ENCODE data around the gene TAGAP.

The TAGAP gene

GRCh38 chr6:159068904-159069578, 24.2 kb upstream of the TAGAP start (continued):
- TF ChIP-seq CREB5 (CRISPR knock-in tag; IDR thresholded peaks at IDR 0.05; ENCODE audit: low read depth) (no peak), ZNF70 (CRISPR knock-in tag; IDR thresholded peaks at IDR 0.05) (no peak)

- ATAC-seq, result no peak
- no peak for TF ChIP-seq PPARA (CRISPR knock-in tag; IDR thresholded peaks at IDR 0.05; ENCODE audit: borderline replicate concordance)
- no peak for TF ChIP-seq ISL1 (CRISPR knock-in tag; IDR thresholded peaks at IDR 0.05)
- TF ChIP-seq CREB5 (CRISPR knock-in tag; IDR thresholded peaks at IDR 0.05; ENCODE audit: low read depth), result no peak
- TF ChIP-seq POU6F1 (CRISPR knock-in tag; IDR thresholded peaks at IDR 0.05; ENCODE audit: borderline replicate concordance, low read depth), result no peak
- TF ChIP-seq GLIS3 (CRISPR knock-in tag; IDR thresholded peaks at IDR 0.05), result no peak
- TF ChIP-seq SNAI2 (CRISPR knock-in tag; IDR thresholded peaks at IDR 0.05), result no peak
- TF ChIP-seq PATZ1 (CRISPR knock-in tag; IDR thresholded peaks at IDR 0.05; ENCODE audit: borderline replicate concordance), result no peak
- TF ChIP-seq, protein P1, sequence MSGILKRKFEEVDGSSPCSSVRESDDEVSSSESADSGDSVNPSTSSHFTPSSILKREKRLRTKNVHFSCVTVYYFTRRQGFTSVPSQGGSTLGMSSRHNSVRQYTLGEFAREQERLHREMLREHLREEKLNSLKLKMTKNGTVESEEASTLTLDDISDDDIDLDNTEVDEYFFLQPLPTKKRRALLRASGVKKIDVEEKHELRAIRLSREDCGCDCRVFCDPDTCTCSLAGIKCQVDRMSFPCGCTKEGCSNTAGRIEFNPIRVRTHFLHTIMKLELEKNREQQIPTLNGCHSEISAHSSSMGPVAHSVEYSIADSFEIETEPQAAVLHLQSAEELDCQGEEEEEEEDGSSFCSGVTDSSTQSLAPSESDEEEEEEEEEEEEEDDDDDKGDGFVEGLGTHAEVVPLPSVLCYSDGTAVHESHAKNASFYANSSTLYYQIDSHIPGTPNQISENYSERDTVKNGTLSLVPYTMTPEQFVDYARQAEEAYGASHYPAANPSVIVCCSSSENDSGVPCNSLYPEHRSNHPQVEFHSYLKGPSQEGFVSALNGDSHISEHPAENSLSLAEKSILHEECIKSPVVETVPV (CRISPR knock-in tag; IDR thresholded peaks at IDR 0.05), result no peak
- TF ChIP-seq ZFP30 (CRISPR knock-in tag; IDR thresholded peaks at IDR 0.05), result no peak
- TF ChIP-seq ARNTL (CRISPR knock-in tag; IDR thresholded peaks at IDR 0.05; ENCODE audit: borderline replicate concordance, low read depth), result no peak
- no peak for TF ChIP-seq ZC3H10 (CRISPR knock-in tag; IDR thresholded peaks at IDR 0.05)
- no peak for TF ChIP-seq OSR1 (CRISPR knock-in tag; IDR thresholded peaks at IDR 0.05)
- no peak for TF ChIP-seq ZNF70 (CRISPR knock-in tag; IDR thresholded peaks at IDR 0.05)
- no peak for TF ChIP-seq ZFP3 (CRISPR knock-in tag; IDR thresholded peaks at IDR 0.05)
- TF ChIP-seq ZNF565 (CRISPR knock-in tag; conservative IDR thresholded peaks at IDR 0.05; ENCODE audit: low read depth), result no peak
- TF ChIP-seq ESRRG (CRISPR knock-in tag; IDR thresholded peaks at IDR 0.05), result no peak
- TF ChIP-seq CSDC2 (CRISPR knock-in tag; IDR thresholded peaks at IDR 0.05), result no peak
- TF ChIP-seq TOX (CRISPR knock-in tag; IDR thresholded peaks at IDR 0.05; ENCODE audit: borderline replicate concordance), result no peak
- TF ChIP-seq BACH2 (CRISPR knock-in tag; IDR thresholded peaks at IDR 0.05; ENCODE audit: borderline replicate concordance), result no peak
Measured at GRCh38 chr6:159067334-159067733, 22.5 kb upstream of the TAGAP start.

DNA sequence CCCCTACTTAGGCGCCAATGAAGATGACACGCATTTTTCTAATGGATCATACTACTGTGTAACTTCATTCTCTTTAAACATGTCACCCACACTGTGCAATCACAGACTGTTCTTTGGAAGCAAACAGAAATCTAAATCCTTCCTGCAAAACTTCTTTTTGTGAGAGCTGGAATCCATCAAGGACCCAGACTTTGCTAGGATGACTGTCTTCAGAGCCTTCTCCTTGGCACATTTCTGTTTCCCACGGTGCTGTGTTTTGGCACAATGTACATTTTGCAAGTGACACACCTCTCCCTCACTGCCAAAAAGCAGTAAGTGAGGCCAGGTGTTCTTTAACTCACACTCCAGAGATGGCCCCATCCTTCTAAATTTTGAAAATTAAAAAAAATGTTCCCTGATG, 21.7 kb upstream of the TAGAP start:
- ATAC-seq, result no peak

More for the DNA sequence above, 21.7 kb upstream of the TAGAP start:
- no peak for TF ChIP-seq ESRRG (CRISPR knock-in tag; IDR thresholded peaks at IDR 0.05)
- TF ChIP-seq TCF4 (CRISPR knock-in tag; IDR thresholded peaks at IDR 0.05; ENCODE audit: borderline replicate concordance), result no peak
- no peak for TF ChIP-seq TOX (CRISPR knock-in tag; IDR thresholded peaks at IDR 0.05; ENCODE audit: borderline replicate concordance)
- no peak for TF ChIP-seq ZC3H10 (CRISPR knock-in tag; IDR thresholded peaks at IDR 0.05)
- no peak for TF ChIP-seq PATZ1 (CRISPR knock-in tag; IDR thresholded peaks at IDR 0.05; ENCODE audit: borderline replicate concordance)
- TF ChIP-seq, protein P1 (CRISPR knock-in tag; IDR thresholded peaks at IDR 0.05), result no peak

Data from SK-N-SH treated with all-trans-retinoic acid at 6 μM for 48 hours (cell line).